HEK293 (cell line): ENCODE measurements around the gene POLH.
A peak's percentile ranks its signal among the peaks of the same experiment; 100 is the strongest.

Source experiments
- BCL11B ChIP-seq: fragments of 450-650 bp; formaldehyde crosslinking; IDR thresholded peaks from 2 replicates; pipeline ENCODE4 v1.5.1; 2016; ENCODE audit warnings: low read depth, missing biosample characterization, missing genetic modification characterization
- CTCF ChIP-seq: fragments of 450-650 bp; formaldehyde crosslinking; IDR thresholded peaks from 2 replicates; pipeline ENCODE4 v1.5.1; 2016; ENCODE audit warnings: missing biosample characterization, missing genetic modification characterization
- EGR2 ChIP-seq: fragments of 450-650 bp; formaldehyde crosslinking; IDR thresholded peaks from 2 replicates; pipeline ENCODE4 v1.5.1; 2016; ENCODE audit warnings: low read depth, missing biosample characterization, missing genetic modification characterization
- PRDM1 ChIP-seq: fragments of 450-650 bp; formaldehyde crosslinking; IDR thresholded peaks from 2 replicates; pipeline ENCODE4; 2016; ENCODE audit warnings: missing biosample characterization, missing genetic modification characterization
- TSHZ1 ChIP-seq: fragments of 450-650 bp; formaldehyde crosslinking; IDR thresholded peaks from 2 replicates; pipeline ENCODE4 v1.5.1; 2016; ENCODE audit warnings: missing biosample characterization, missing genetic modification characterization, borderline replicate concordance
- ZBTB1 ChIP-seq: fragments of 450-650 bp; formaldehyde crosslinking; IDR thresholded peaks from 2 replicates; pipeline ENCODE4 v1.5.1; 2016; ENCODE audit warnings: missing biosample characterization, missing genetic modification characterization
- ZBTB17 ChIP-seq: fragments of 450-650 bp; formaldehyde crosslinking; IDR thresholded peaks from 2 replicates; pipeline ENCODE4 v1.5.1; 2016; ENCODE audit warnings: missing biosample characterization, missing genetic modification characterization
- ZBTB7A ChIP-seq: fragments of 450-650 bp; formaldehyde crosslinking; IDR thresholded peaks from 2 replicates; pipeline ENCODE4 v1.5.1; 2016; ENCODE audit warnings: low read depth, missing biosample characterization, missing genetic modification characterization
- ZEB2 ChIP-seq: fragments of 450-650 bp; formaldehyde crosslinking; IDR thresholded peaks from 2 replicates; pipeline ENCODE4 v1.5.1; 2016; ENCODE audit warnings: missing biosample characterization, missing genetic modification characterization
- ZNF10 ChIP-seq: fragments of 450-650 bp; formaldehyde crosslinking; IDR thresholded peaks from 2 replicates; pipeline ENCODE4 v1.5.1; 2017; ENCODE audit warnings: missing biosample characterization, missing genetic modification characterization
- ZNF146 ChIP-seq: fragments of 450-650 bp; formaldehyde crosslinking; IDR thresholded peaks from 2 replicates; pipeline ENCODE4 v1.5.1; 2016; ENCODE audit warnings: missing biosample characterization, missing genetic modification characterization
- ZNF157 ChIP-seq: fragments of 450-650 bp; formaldehyde crosslinking; IDR thresholded peaks from 2 replicates; pipeline ENCODE4 v1.5.1; 2016; ENCODE audit warnings: missing biosample characterization, missing genetic modification characterization
- ZNF175 ChIP-seq: fragments of 450-650 bp; formaldehyde crosslinking; IDR thresholded peaks from 2 replicates; pipeline ENCODE4 v1.5.1; 2016; ENCODE audit warnings: missing biosample characterization, missing genetic modification characterization
- ZNF19 ChIP-seq: fragments of 450-650 bp; formaldehyde crosslinking; IDR thresholded peaks from 2 replicates; pipeline ENCODE4; 2016; ENCODE audit warnings: missing biosample characterization, missing genetic modification characterization, low read depth
- ZNF292 ChIP-seq: fragments of 450-650 bp; formaldehyde crosslinking; IDR thresholded peaks from 2 replicates; pipeline ENCODE4 v1.5.1; 2016; ENCODE audit warnings: low read depth, missing biosample characterization, missing genetic modification characterization, borderline replicate concordance
- ZNF311 ChIP-seq: fragments of 450-650 bp; formaldehyde crosslinking; IDR thresholded peaks from 2 replicates; pipeline ENCODE4 v1.5.1; 2017; ENCODE audit warnings: missing biosample characterization, missing genetic modification characterization, borderline replicate concordance
- ZNF335 ChIP-seq: fragments of 450-650 bp; formaldehyde crosslinking; conservative IDR thresholded peaks from 2 replicates; pipeline ENCODE4 v1.5.1; 2016; ENCODE audit warnings: missing biosample characterization, missing genetic modification characterization
- ZNF426 ChIP-seq: fragments of 450-650 bp; formaldehyde crosslinking; IDR thresholded peaks from 2 replicates; pipeline ENCODE4 v1.5.1; 2017; ENCODE audit warnings: missing biosample characterization, missing genetic modification characterization, mild to moderate bottlenecking, inconsistent platforms, moderate library complexity
- ZNF473 ChIP-seq: fragments of 450-650 bp; formaldehyde crosslinking; IDR thresholded peaks from 2 replicates; pipeline ENCODE4 v1.5.1; 2017; ENCODE audit warnings: missing biosample characterization, missing genetic modification characterization
- ZNF530 ChIP-seq: fragments of 450-650 bp; formaldehyde crosslinking; IDR thresholded peaks from 2 replicates; pipeline ENCODE4 v1.5.1; 2016; ENCODE audit warnings: low read depth, missing biosample characterization, missing genetic modification characterization
- ZNF585B ChIP-seq: fragments of 450-650 bp; formaldehyde crosslinking; IDR thresholded peaks from 2 replicates; pipeline ENCODE4 v1.5.1; 2016; ENCODE audit warnings: missing biosample characterization, missing genetic modification characterization
- ZNF600 ChIP-seq: fragments of 450-650 bp; formaldehyde crosslinking; IDR thresholded peaks from 2 replicates; pipeline ENCODE4 v1.5.1; 2016; ENCODE audit warnings: missing biosample characterization, missing genetic modification characterization
- ZNF623 ChIP-seq: fragments of 450-650 bp; formaldehyde crosslinking; IDR thresholded peaks from 2 replicates; pipeline ENCODE4 v1.5.1; 2016; ENCODE audit warnings: missing biosample characterization, missing genetic modification characterization
- ZNF624 ChIP-seq: fragments of 450-650 bp; formaldehyde crosslinking; IDR thresholded peaks from 2 replicates; pipeline ENCODE4 v1.5.1; 2017; ENCODE audit warnings: missing biosample characterization, missing genetic modification characterization
- ZNF626 ChIP-seq: fragments of 450-650 bp; sonication (Bioruptor Pico); formaldehyde crosslinking; IDR thresholded peaks from 2 replicates; pipeline ENCODE4 v1.5.1; 2018; ENCODE audit warnings: missing biosample characterization, missing genetic modification characterization, inconsistent platforms
- ZNF768 ChIP-seq: fragments of 450-650 bp; formaldehyde crosslinking; IDR thresholded peaks from 2 replicates; pipeline ENCODE4 v1.5.1; 2018; ENCODE audit warnings: missing biosample characterization, mild to moderate bottlenecking, missing genetic modification characterization
- ZNF791 ChIP-seq: fragments of 450-650 bp; formaldehyde crosslinking; IDR thresholded peaks from 2 replicates; pipeline ENCODE4 v1.5.1; 2016; ENCODE audit warnings: missing biosample characterization, missing genetic modification characterization
- ZNF830 ChIP-seq: fragments of 450-650 bp; IDR thresholded peaks from 2 replicates; pipeline ENCODE4 v1.5.0; 2018; ENCODE audit warnings: missing biosample characterization, missing genetic modification characterization, low read depth, mild to moderate bottlenecking, moderate library complexity
- ZNF843 ChIP-seq: fragments of 450-650 bp; formaldehyde crosslinking; IDR thresholded peaks from 2 replicates; pipeline ENCODE4 v1.5.1; 2016; ENCODE audit warnings: missing biosample characterization, missing genetic modification characterization
- TF ChIP-seq, protein P1 (sequence below): fragments of 450-650 bp; formaldehyde crosslinking; IDR thresholded peaks from 2 replicates; pipeline ENCODE4 v1.5.1; 2016; ENCODE audit warnings: missing biosample characterization, missing genetic modification characterization
- TF ChIP-seq, protein P2 (sequence below): fragments of 450-650 bp; formaldehyde crosslinking; IDR thresholded peaks from 2 replicates; pipeline ENCODE4 v1.5.1; 2016; ENCODE audit warnings: missing biosample characterization, missing genetic modification characterization

Gene POLH

DNA sequence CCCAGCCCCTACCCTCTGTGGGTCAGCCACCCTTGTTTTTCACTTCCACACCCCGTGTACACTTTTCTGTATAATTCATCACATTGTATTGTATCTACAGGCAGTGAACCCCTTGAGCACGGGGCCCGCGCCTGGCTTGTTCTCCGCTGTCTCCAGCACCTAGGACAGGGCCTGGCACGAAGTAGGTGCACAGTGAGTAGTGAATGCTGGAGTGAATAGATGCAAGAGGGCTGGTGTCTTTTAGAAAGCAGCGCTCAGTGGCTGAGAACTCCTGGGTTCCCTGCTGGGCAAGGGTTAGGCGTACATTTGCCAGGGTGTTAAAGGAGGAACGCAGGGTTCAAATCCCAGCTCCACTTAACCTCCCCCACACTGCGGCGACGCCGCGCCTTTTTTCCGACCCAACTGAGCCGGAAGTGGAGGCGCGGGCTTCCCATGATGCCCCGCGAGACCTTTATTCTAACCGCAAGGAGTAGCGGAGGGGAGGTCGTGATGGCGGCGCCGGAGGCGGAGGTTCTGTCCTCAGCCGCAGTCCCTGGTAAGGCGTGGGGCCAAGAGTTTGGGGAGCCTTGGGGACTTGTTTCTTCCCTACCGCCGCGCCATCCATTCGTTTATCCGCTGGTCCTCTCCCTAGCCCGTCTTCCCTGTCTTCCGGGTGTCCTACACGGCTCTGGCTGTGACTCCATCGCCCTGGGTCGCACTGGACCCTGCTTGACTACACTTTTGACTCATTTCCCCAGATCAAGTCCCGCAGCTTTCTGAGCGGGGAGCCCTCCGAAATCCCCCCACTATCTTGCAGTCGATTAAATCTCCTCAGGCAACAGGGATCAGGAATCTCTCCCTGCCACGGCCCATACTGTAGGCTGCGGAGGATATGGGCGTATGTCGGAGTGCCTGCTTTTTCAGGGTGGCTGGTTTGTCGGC, 59.7 kb downstream of the POLH start, which contains the start of gene MAD2L1BP (continued):
- TF ChIP-seq, protein P1, sequence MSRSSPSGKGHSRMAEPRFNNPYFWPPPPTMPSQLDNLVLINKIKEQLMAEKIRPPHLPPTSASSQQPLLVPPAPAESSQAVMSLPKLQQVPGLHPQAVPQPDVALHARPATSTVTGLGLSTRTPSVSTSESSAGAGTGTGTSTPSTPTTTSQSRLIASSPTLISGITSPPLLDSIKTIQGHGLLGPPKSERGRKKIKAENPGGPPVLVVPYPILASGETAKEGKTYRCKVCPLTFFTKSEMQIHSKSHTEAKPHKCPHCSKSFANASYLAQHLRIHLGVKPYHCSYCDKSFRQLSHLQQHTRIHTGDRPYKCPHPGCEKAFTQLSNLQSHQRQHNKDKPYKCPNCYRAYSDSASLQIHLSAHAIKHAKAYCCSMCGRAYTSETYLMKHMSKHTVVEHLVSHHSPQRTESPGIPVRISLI (tag by site-specific recombination) = peak; percentile 72
- TF ChIP-seq ZNF530 (tag by site-specific recombination) = no peak
- no peak for TF ChIP-seq ZNF585B
- TF ChIP-seq BCL11B (tag by site-specific recombination) = no peak
- no peak for TF ChIP-seq ZNF768 (tag by site-specific recombination)
- TF ChIP-seq ZNF311 (tag by site-specific recombination) = no peak
- no peak for TF ChIP-seq PRDM1 (tag by site-specific recombination)
- TF ChIP-seq ZNF623 = no peak
- no peak; the same call in 1 of the 2 replicates for TF ChIP-seq ZNF10
- TF ChIP-seq ZNF157 (tag by site-specific recombination) = no peak
- TF ChIP-seq ZEB2 = peak; percentile 84
- TF ChIP-seq ZNF19 (tag by site-specific recombination) = no peak
- TF ChIP-seq ZBTB7A (tag by site-specific recombination) = no peak
- no peak for TF ChIP-seq ZNF146
- no peak for TF ChIP-seq ZNF830 (tag by site-specific recombination)
- TF ChIP-seq ZNF292 = no peak
- no peak for TF ChIP-seq ZNF791 (tag by site-specific recombination)
- TF ChIP-seq ZNF600 = peak; percentile 85
- no peak for TF ChIP-seq CTCF
- peak; percentile 88 for TF ChIP-seq ZNF335 (tag by site-specific recombination)
- no peak for TF ChIP-seq ZNF626 (tag by site-specific recombination)
- TF ChIP-seq, protein P2, sequence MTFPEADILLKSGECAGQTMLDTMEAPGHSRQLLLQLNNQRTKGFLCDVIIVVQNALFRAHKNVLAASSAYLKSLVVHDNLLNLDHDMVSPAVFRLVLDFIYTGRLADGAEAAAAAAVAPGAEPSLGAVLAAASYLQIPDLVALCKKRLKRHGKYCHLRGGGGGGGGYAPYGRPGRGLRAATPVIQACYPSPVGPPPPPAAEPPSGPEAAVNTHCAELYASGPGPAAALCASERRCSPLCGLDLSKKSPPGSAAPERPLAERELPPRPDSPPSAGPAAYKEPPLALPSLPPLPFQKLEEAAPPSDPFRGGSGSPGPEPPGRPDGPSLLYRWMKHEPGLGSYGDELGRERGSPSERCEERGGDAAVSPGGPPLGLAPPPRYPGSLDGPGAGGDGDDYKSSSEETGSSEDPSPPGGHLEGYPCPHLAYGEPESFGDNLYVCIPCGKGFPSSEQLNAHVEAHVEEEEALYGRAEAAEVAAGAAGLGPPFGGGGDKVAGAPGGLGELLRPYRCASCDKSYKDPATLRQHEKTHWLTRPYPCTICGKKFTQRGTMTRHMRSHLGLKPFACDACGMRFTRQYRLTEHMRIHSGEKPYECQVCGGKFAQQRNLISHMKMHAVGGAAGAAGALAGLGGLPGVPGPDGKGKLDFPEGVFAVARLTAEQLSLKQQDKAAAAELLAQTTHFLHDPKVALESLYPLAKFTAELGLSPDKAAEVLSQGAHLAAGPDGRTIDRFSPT (tag by site-specific recombination) = peak; percentile 27; the same call in 1 of the 2 replicates
- TF ChIP-seq ZNF843 (tag by site-specific recombination) = peak; percentile 59; the same call in 1 of the 2 replicates
- TF ChIP-seq TSHZ1 (tag by site-specific recombination) = no peak
- peak; percentile 56 for TF ChIP-seq ZBTB17 (tag by site-specific recombination)
- no peak for TF ChIP-seq ZNF624 (tag by site-specific recombination)
- TF ChIP-seq EGR2 (tag by site-specific recombination) = peak; percentile 81
- TF ChIP-seq ZNF175 (tag by site-specific recombination) = no peak
- no peak for TF ChIP-seq ZNF473 (tag by site-specific recombination)
- TF ChIP-seq ZBTB1 (tag by site-specific recombination) = peak; percentile 90; the same call in 1 of the 2 replicates
- no peak for TF ChIP-seq ZNF426 (tag by site-specific recombination)
